ENCODE data around the gene ASB4.

DNA sequence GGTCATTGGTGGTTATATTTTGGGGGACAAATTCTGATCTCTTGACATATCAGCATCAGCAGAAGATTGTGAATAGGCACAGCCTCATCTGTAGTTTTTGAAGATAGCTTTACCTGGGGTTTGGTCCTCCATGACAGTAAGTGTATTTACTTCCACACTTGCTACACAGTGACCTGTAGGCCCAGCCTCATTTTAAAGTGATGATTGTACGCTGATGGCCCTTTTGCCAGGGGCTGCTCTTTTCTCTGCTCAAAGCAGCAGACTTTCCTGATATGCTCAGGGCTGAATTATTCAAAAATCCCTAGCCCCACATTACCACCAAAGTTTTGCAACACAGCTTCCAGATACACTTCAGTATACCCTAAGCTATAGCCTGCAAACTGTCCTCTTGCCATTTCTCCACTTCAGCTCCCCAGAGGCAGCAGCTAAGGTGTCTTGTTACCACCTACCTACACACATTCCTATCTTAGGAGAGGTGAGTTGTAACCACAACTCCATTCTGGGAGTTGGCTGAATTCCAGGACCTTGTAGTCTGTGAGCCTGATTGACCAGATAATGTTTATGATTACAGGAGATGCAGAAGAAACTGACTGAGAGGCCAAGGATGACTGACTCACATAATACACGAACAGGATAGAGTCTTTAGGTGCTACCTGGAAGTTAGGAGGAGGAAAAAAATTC lies 6.0 kb downstream of the ASB4 start:
- TF ChIP-seq, protein P1, sequence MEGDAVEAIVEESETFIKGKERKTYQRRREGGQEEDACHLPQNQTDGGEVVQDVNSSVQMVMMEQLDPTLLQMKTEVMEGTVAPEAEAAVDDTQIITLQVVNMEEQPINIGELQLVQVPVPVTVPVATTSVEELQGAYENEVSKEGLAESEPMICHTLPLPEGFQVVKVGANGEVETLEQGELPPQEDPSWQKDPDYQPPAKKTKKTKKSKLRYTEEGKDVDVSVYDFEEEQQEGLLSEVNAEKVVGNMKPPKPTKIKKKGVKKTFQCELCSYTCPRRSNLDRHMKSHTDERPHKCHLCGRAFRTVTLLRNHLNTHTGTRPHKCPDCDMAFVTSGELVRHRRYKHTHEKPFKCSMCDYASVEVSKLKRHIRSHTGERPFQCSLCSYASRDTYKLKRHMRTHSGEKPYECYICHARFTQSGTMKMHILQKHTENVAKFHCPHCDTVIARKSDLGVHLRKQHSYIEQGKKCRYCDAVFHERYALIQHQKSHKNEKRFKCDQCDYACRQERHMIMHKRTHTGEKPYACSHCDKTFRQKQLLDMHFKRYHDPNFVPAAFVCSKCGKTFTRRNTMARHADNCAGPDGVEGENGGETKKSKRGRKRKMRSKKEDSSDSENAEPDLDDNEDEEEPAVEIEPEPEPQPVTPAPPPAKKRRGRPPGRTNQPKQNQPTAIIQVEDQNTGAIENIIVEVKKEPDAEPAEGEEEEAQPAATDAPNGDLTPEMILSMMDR (conservative IDR thresholded peaks at IDR 0.05) = no peak
- TF ChIP-seq EZH2 (IDR thresholded peaks at IDR 0.05; ENCODE audit: low read depth) = no peak
